Muscle layer of duodenum (tissue), 2 donors: ENCODE results near the gene RBPMS2.
"Not testable (repeated sequence)": the region's sequence is repeated elsewhere in the genome, so short reads cannot be mapped to it uniquely, and the experiment has no call there.

Source experiments
- H3K27ac ChIP-seq: one replicate; pipeline ENCODE4 v1.7.0; 2013; ENCODE audit warnings: mild to moderate bottlenecking, low read length
- H3K27me3 ChIP-seq: one replicate; pipeline ENCODE4 v1.7.0; 2013; ENCODE audit warnings: low read depth, mild to moderate bottlenecking, control low read depth, low read length
- H3K36me3 ChIP-seq, 2 donors: one replicate each; pipeline ENCODE4 v1.7.0; 2013; ENCODE audit warnings: low read length in 2 of 2, control low read depth in 1 of 2, mild to moderate bottlenecking in 1 of 2; ENCODE audit not compliant: insufficient read depth in 2 of 2, control insufficient read depth in 1 of 2
- H3K4me1 ChIP-seq, 2 donors: one replicate each; pipeline ENCODE4 v1.7.0; 2013; ENCODE audit warnings: low read length in 2 of 2, mild to moderate bottlenecking in 2 of 2, control low read depth in 1 of 2, moderate library complexity in 1 of 2; ENCODE audit not compliant: insufficient read depth in 2 of 2, control insufficient read depth in 1 of 2
- H3K4me3 ChIP-seq, 2 donors: one replicate each; pipeline ENCODE4 v1.7.0; 2013; ENCODE audit warnings: low read length in 2 of 2, low read depth in 1 of 2, mild to moderate bottlenecking in 1 of 2
- H3K9me3 ChIP-seq, 2 donors: one replicate each; pipeline ENCODE4 v1.7.0; 2013; ENCODE audit warnings: low read length in 2 of 2, control low read depth in 1 of 2, mild to moderate bottlenecking in 1 of 2; ENCODE audit not compliant: control insufficient read depth in 1 of 2
- donor health status: healthy.

The RBPMS2 gene

DNA sequence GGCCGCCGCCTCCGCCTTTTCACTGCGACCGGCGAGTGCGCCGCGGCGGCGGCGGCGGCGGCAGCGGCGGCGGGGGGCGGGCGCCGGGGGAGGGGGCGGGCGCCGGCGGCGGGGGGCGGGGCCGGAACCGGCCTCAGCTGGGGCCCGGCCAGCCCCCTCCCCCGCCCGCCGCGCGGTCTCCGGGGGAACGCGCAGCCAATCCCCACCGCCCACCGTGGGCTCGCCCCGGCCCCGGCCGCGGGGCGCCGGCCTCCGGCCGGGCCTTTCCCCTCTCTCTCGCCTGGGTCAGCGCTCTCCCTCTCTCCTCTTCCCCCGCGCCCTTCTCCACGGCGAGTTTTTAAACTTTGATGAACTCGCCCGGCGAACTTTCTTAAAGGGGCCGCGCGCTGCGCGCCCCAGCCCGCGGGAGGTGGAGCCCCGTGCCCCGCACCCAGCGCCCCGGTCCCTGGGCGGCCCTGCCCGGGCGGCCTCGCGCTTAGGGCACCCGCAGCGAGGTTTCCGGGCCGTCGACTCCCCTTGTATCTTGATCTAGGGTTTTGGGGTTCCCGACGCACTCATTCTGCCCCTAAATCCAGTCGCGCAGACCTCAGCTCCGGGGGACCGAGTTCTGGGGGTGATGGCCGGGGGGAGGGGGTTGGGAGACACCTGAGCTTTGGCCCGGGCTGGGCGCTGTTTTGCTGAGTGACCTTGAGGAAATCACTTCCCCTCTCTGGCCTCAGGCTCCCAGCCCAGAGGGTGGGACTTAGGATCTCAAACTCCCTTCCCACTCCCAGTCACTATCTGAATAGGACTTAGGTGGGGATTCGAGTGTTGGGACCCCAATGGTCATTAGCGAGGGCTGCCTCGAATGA, at the start of gene RBPMS2:
RBPMS2 (minus strand) TSS at position 39 of the 851 bp plus-strand sequence. CDS start 270 bp downstream, outside the sequence.
- H3K27ac ChIP-seq = peak within 1 kb of the TSS; percentile 79
- H3K4me1 ChIP-seq = peaks cover 0 to 10% of the 10 kb centered on the region in 2 donors
- H3K4me3 ChIP-seq = peak within 1 kb of the TSS; percentile 52 to 69
- no peaks in the 10 kb centered on the region for H3K36me3 ChIP-seq
- no peaks in the 10 kb centered on the region for H3K9me3 ChIP-seq
- H3K27me3 ChIP-seq = no peaks in the 10 kb centered on the region

DNA sequence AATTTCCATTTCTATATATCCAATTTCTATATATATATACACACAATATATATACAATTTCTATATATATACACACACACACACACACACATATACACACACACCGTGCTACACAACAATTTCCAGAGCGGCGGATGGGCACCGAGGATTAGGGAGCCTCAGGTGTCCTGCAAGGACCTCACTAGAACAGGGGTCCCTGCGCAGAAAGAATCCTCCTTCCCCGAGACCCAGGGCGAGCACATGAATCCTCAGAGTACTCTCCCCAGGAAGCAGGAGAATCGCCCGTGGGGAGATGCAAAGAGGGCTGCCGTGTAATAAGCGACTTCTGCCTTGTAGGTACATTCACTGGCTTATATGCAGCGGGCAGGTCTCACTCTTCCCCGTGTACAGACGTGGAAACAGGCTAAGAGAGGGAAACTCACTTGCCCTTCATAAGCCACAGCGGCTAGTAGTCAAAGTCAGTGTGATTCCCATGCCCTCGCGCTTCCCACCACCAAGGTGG, 49.6 kb upstream of the RBPMS2 start:
- no peaks in the 10 kb centered on the region for H3K9me3 ChIP-seq
- H3K27me3 ChIP-seq = no peaks in the 10 kb centered on the region
- peak overlapping the region; percentile 60 to 80 for H3K4me3 ChIP-seq
- peaks cover 4 to 25% of the 10 kb centered on the region in 2 donors for H3K4me1 ChIP-seq
- no peak overlapping the region for H3K27ac ChIP-seq
- no peaks in the 10 kb centered on the region for H3K36me3 ChIP-seq

GRCh38 chr15:64816452-64816851, 41.1 kb upstream of the RBPMS2 start:
- Histone ChIP-seq H3K4me1 (no peaks in the 10 kb centered on the region), H3K9me3 (no peaks in the 10 kb centered on the region), H3K4me3 (no peak overlapping the region), H3K27me3 (no peaks in the 10 kb centered on the region), H3K27ac (no peak overlapping the region), H3K36me3 (no peaks in the 10 kb centered on the region)

GRCh38 chr15:64814965-64815364, 39.6 kb upstream of the RBPMS2 start:
- H3K27ac ChIP-seq, H3K9me3 ChIP-seq, H3K4me1 ChIP-seq, H3K36me3 ChIP-seq, H3K4me3 ChIP-seq, H3K27me3 ChIP-seq: not testable (repeated sequence)

GRCh38 chr15:64814283-64814682, 38.9 kb upstream of the RBPMS2 start:
- not testable (repeated sequence) for H3K9me3 ChIP-seq, H3K36me3 ChIP-seq, H3K27ac ChIP-seq, H3K27me3 ChIP-seq, H3K4me3 ChIP-seq
- peaks cover 0 to 12% of the 10 kb centered on the region in 2 donors for H3K4me1 ChIP-seq

DNA sequence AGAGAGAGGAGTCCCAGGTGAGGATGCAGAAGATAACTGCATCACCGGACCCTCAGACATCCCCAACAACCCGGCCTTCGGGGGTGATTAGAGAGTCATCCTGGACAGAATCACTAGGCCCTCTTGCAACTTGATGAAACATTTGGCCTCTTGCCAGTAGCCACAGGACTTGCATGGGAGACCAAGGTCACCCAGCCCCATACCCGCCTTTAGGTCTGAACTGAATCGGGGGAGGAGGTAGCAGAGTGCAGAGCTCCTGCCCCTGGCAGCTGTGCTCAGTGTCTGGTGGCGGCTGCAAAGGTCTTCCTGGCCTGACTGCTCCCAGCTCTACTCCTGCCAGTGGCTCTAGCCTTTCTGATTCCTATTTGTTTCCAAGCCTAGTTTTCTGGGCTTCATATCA, 37.7 kb upstream of the RBPMS2 start:
- H3K4me1 ChIP-seq = peaks cover 0 to 12% of the 10 kb centered on the region in 2 donors

DNA sequence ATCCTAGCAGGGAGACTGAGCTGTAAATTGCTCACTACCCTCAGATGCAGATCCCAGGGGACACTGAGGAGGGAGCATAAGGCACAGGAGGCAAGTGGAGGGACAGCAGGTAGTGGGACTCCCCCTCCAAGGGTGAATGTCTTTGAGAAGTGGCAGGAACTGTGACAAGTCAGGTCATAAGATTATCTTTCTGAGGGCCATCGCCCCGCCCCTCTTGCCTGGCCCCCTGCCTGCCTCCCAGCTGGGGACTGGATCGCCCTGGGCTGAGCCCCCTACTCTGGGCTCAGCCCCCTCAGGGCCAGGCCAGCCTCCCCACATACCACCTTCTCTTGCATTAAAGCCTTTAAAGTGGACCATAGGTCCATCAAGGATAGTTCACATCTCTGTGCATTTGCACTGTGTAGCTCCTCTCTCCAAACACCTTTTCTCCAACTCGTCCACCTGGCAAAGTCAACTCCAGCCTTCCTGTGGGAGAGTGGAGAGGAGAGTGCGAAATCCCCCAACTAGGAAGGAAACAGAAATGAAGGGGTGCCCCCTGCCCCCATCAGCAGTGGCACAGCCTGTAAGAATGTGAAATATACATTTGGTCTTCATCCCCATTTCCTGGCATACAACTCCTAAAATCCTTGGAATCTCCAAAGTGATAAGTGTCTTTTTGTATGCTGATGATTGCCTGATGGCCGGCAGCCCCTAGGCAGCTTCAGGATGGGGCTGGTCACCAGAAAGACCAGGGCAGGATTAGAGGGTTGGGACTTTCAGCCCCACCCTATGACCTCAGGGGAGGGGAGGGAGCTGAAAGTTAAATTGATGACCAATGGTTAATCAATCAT, 35.3 kb upstream of the RBPMS2 start:
- no peaks in the 10 kb centered on the region for H3K36me3 ChIP-seq
- H3K4me1 ChIP-seq = peaks cover 0 to 25% of the 10 kb centered on the region in 2 donors
- H3K9me3 ChIP-seq = no peaks in the 10 kb centered on the region
- H3K4me3 ChIP-seq = no peak overlapping the region
- H3K27me3 ChIP-seq = no peaks in the 10 kb centered on the region
- H3K27ac ChIP-seq = peak overlapping the region; percentile 7

More for the DNA sequence above, 37.7 kb upstream of the RBPMS2 start:
- H3K27ac ChIP-seq = no peak overlapping the region
- H3K9me3 ChIP-seq = no peaks in the 10 kb centered on the region
- H3K4me3 ChIP-seq = no peak overlapping the region
- no peaks in the 10 kb centered on the region for H3K36me3 ChIP-seq
- H3K27me3 ChIP-seq = no peaks in the 10 kb centered on the region

- H3K9me3 ChIP-seq = no peaks in the 10 kb centered on the region
- H3K4me3 ChIP-seq = no peak overlapping the region
- H3K27me3 ChIP-seq = no peaks in the 10 kb centered on the region
- H3K36me3 ChIP-seq = no peaks in the 10 kb centered on the region
- H3K4me1 ChIP-seq = peaks cover 0 to 25% of the 10 kb centered on the region in 2 donors
- peak overlapping the region; percentile 7 for H3K27ac ChIP-seq
Measured at GRCh38 chr15:64809649-64810496, 34.5 kb upstream of the RBPMS2 start.

- Histone ChIP-seq H3K4me3 (no peak overlapping the region), H3K36me3 (no peaks in the 10 kb centered on the region), H3K9me3 (no peaks in the 10 kb centered on the region), H3K27ac (no peak overlapping the region), H3K4me1 (peaks cover 0 to 25% of the 10 kb centered on the region in 2 donors), H3K27me3 (no peaks in the 10 kb centered on the region)
Measured at GRCh38 chr15:64808785-64809453, 33.5 kb upstream of the RBPMS2 start.

DNA sequence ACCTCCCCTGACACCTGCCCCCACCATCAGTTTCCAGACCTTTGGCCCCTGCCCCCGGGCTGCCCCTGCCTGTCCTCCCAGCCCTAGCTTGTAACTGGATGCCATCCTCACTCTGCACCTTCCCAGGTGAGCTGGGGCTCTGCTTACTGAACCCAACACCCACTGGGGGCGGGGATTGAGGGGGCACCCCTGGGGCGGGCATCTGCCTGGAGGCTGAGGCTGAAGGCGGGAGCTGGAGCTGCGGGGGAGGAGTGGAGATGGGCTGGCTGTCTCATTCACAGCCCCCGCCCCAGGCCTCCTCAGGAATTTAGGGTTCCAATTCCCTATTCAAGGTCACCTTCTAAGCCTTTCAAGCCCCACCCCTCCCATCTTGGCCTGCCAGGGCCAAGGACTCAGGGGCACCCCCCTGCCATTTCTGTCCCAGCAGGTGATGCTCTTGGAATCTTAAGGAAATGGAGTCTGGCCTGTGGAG, 32.4 kb upstream of the RBPMS2 start:
- Histone ChIP-seq H3K4me1 (peaks cover 0 to 26% of the 10 kb centered on the region in 2 donors), H3K36me3 (no peaks in the 10 kb centered on the region), H3K27ac (peak overlapping the region; percentile 31), H3K9me3 (no peaks in the 10 kb centered on the region), H3K27me3 (no peaks in the 10 kb centered on the region), H3K4me3 (peak overlapping the region in 1 of 2 donors; percentile 32)
